ENCODE measurements around the gene PRRC2C.

- TF ChIP-seq CTCF (conservative IDR thresholded peaks at IDR 0.05; ENCODE audit: low read depth, low read length) (no peak), EZH2 (IDR thresholded peaks at IDR 0.05; ENCODE audit: low read length, unreplicated experiment) (no peak)
Measured at GRCh38 chr1:171585715-171586114, 100.4 kb downstream of the PRRC2C start.

All from PC-3 (cell line).